ENCODE measurements around the gene ZMYND8.

Gene ZMYND8

DNA sequence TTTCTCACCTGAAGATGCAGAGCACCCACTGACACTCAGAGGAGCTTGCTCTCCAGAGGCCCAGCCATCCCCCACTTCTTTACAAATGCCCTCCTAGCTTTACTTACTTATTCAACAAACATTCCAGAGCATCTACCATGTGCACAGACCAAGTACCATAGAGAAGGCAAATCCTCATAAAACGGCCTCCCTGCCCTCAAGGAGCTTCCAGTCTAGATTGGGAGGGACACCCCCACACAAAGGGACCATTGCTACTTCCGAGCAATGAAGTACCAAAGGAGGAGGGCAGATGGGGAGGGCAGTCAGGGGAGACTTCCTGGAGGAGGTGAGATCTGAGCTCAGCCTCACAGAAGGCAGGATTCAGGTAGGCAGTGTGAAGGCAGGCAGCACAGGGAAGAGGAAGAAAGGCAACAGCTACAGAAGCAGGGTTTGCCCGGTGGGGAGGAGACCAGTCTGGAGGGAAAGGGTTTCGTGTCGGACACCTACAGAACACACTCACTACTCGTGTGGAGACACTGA is 108.0 kb downstream of the ZMYND8 start (continued):
- TF ChIP-seq ZNF18 (tag by site-specific recombination; IDR thresholded peaks at IDR 0.05), result no peak
- no peak for TF ChIP-seq ZNF324 (tag by site-specific recombination; IDR thresholded peaks at IDR 0.05)
- TF ChIP-seq KLF17 (tag by site-specific recombination; IDR thresholded peaks at IDR 0.05), result no peak
- no peak for TF ChIP-seq ZNF571 (tag by site-specific recombination; IDR thresholded peaks at IDR 0.05)
- no peak for TF ChIP-seq ZNF10 (tag by site-specific recombination; IDR thresholded peaks at IDR 0.05)
- no peak for TF ChIP-seq ZNF112 (tag by site-specific recombination; IDR thresholded peaks at IDR 0.05)

- peaks cover 4 to 75% of the 10 kb centered on the region in 2 experiments for H3K36me3 ChIP-seq (ENCODE audit: control insufficient read depth in 2 of 2, insufficient read depth in 1 of 2, low read length in 2 of 2)
- TF ChIP-seq ZNF549 (tag by site-specific recombination; IDR thresholded peaks at IDR 0.05) (no peak), FEZF1 (tag by site-specific recombination; IDR thresholded peaks at IDR 0.05) (no peak), ZNF155 (tag by site-specific recombination; IDR thresholded peaks at IDR 0.05) (no peak), ZNF776 (tag by site-specific recombination; IDR thresholded peaks at IDR 0.05; ENCODE audit: borderline replicate concordance) (no peak), ZNF341 (tag by site-specific recombination; IDR thresholded peaks at IDR 0.05; ENCODE audit: low read depth) (no peak), ZNF239 (tag by site-specific recombination; IDR thresholded peaks at IDR 0.05) (no peak), SP2 (tag by site-specific recombination; IDR thresholded peaks at IDR 0.05) (no peak), HOXA7 (CRISPR knock-in tag; IDR thresholded peaks at IDR 0.05; ENCODE audit: borderline replicate concordance) (no peak)
- TF ChIP-seq, protein P1, sequence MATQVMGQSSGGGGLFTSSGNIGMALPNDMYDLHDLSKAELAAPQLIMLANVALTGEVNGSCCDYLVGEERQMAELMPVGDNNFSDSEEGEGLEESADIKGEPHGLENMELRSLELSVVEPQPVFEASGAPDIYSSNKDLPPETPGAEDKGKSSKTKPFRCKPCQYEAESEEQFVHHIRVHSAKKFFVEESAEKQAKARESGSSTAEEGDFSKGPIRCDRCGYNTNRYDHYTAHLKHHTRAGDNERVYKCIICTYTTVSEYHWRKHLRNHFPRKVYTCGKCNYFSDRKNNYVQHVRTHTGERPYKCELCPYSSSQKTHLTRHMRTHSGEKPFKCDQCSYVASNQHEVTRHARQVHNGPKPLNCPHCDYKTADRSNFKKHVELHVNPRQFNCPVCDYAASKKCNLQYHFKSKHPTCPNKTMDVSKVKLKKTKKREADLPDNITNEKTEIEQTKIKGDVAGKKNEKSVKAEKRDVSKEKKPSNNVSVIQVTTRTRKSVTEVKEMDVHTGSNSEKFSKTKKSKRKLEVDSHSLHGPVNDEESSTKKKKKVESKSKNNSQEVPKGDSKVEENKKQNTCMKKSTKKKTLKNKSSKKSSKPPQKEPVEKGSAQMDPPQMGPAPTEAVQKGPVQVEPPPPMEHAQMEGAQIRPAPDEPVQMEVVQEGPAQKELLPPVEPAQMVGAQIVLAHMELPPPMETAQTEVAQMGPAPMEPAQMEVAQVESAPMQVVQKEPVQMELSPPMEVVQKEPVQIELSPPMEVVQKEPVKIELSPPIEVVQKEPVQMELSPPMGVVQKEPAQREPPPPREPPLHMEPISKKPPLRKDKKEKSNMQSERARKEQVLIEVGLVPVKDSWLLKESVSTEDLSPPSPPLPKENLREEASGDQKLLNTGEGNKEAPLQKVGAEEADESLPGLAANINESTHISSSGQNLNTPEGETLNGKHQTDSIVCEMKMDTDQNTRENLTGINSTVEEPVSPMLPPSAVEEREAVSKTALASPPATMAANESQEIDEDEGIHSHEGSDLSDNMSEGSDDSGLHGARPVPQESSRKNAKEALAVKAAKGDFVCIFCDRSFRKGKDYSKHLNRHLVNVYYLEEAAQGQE (tag by site-specific recombination; IDR thresholded peaks at IDR 0.05), result no peak
- CTCF ChIA-PET, result no interaction called here
- H3K9me3 ChIP-seq (ENCODE audit: control insufficient read depth, insufficient read depth, low read depth, low read length), result no peaks in the 10 kb centered on the region
- H3K27ac ChIP-seq (ENCODE audit: extremely low read depth, low read depth, low read length), result no peak overlapping the region
- no peak overlapping the region for H3K4me3 ChIP-seq (ENCODE audit: low read depth, low read length)
- POLR2A ChIA-PET, result no interaction called here
- H3K4me1 ChIP-seq (ENCODE audit: control insufficient read depth, insufficient read depth, low read length), result peaks cover 2% of the 10 kb centered on the region; the same call in 1 of the 2 replicates
Measured at GRCh38 chr20:47247972-47248371, 108.5 kb downstream of the ZMYND8 start.

- no peak overlapping the region for H3K4me3 ChIP-seq (ENCODE audit: low read depth, low read length)
- H3K4me1 ChIP-seq (ENCODE audit: control insufficient read depth, insufficient read depth, low read length), result peaks cover 6% of the 10 kb centered on the region; the same call in 1 of the 2 replicates
- no peak overlapping the region for H3K27ac ChIP-seq (ENCODE audit: extremely low read depth, low read depth, low read length)
- POLR2A ChIA-PET, result no interaction called here
- no peak for TF ChIP-seq ZNF692 (tag by site-specific recombination; IDR thresholded peaks at IDR 0.05)
- TF ChIP-seq, protein P2, sequence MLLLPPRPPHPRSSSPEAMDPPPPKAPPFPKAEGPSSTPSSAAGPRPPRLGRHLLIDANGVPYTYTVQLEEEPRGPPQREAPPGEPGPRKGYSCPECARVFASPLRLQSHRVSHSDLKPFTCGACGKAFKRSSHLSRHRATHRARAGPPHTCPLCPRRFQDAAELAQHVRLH (tag by site-specific recombination; IDR thresholded peaks at IDR 0.05), result no peak
- TF ChIP-seq, protein P3, sequence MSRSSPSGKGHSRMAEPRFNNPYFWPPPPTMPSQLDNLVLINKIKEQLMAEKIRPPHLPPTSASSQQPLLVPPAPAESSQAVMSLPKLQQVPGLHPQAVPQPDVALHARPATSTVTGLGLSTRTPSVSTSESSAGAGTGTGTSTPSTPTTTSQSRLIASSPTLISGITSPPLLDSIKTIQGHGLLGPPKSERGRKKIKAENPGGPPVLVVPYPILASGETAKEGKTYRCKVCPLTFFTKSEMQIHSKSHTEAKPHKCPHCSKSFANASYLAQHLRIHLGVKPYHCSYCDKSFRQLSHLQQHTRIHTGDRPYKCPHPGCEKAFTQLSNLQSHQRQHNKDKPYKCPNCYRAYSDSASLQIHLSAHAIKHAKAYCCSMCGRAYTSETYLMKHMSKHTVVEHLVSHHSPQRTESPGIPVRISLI (tag by site-specific recombination; IDR thresholded peaks at IDR 0.05), result no peak
- no peak for TF ChIP-seq ZNF707 (tag by site-specific recombination; IDR thresholded peaks at IDR 0.05)
- TF ChIP-seq ZNF311 (tag by site-specific recombination; IDR thresholded peaks at IDR 0.05; ENCODE audit: borderline replicate concordance), result no peak
- TF ChIP-seq ZNF585B (tag by site-specific recombination; IDR thresholded peaks at IDR 0.05), result no peak
- CTCF ChIA-PET, result interaction anchor here (0.6 to 2.1 kb wide), 2 partner anchors 138 to 432 kb away, joined by 3 to 14 read pairs; no protein-coding TSS in a partner anchor
- no peaks in the 10 kb centered on the region for H3K9me3 ChIP-seq (ENCODE audit: control insufficient read depth, insufficient read depth, low read depth, low read length)
- peaks cover 4 to 78% of the 10 kb centered on the region in 2 experiments for H3K36me3 ChIP-seq (ENCODE audit: control insufficient read depth in 2 of 2, insufficient read depth in 1 of 2, low read length in 2 of 2)
Measured at GRCh38 chr20:47246061-47246777, 110.3 kb downstream of the ZMYND8 start.

All from HEK293 (cell line).